Measurements from ENCODE around the gene RRP1B. TPM values are rescaled to one million over a fixed set of nuclear protein-coding genes. Genes with fewer than 3 reads are reported as not detected.

RRP1B gene
- total RNA-seq, 3 donors from 2014 or later = 17.1 to 22.6 (median 22.1) TPM

DNA sequence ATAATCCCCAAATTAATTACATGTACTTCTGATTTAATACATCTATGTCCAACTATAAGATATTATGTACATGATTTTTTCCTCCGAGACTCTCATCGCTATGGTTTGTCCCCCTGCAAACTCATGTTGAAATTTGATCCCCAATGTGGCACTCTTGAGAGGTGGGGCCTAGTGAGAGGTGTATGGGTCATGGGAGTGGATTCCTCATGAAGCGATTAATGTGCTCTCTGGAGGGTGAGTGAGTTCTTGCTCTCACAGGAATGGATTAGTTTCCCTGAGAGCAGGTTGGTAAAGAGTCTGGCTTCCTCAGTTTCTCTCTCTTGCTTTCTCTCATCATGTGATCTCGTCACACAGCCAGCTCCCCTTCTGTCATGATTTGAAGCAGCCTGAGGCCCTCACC lies 16.2 kb upstream of the RRP1B start:
- intact Hi-C loops (cut with DNase I; ENCODE audit: low total_unique reads) = no loop called here

DNA sequence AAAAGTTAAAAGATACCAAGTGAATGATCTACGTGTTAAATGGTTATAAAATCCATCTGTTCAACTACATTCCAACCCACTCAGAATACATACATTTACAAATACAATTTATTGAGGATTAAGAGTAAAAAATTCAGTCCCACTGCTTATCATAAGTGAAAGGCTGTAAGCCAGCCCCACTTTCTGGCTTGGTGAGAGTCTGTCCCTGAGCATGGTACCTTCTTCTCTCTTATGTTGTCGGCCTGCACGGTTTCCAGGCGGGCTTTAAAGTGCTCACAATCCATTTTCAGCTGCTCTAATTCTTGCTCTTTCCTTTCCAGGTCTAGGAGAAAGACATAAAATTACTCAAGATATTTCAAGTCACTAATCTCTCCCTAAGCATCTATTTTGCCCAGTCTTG lies 15.3 kb upstream of the RRP1B start:
- no peak for DNase-seq (ENCODE audit: low spot score in 2 of 2)
- Histone ChIP-seq H3K36me3 (no peaks in the 10 kb centered on the region), H3K4me1 (no peaks in the 10 kb centered on the region), H3K4me3 (no peak overlapping the region), H3K27me3 (no peaks in the 10 kb centered on the region), H3K9me3 (no peaks in the 10 kb centered on the region), H3K27ac (no peak overlapping the region)
- intact Hi-C loops (cut with DNase I; ENCODE audit: low total_unique reads) = no loop called here
- TF ChIP-seq POLR2A (IDR thresholded peaks at IDR 0.05) (no peak), POLR2AphosphoS5 (IDR thresholded peaks at IDR 0.05) (no peak)
- TF ChIP-seq, protein P1, sequence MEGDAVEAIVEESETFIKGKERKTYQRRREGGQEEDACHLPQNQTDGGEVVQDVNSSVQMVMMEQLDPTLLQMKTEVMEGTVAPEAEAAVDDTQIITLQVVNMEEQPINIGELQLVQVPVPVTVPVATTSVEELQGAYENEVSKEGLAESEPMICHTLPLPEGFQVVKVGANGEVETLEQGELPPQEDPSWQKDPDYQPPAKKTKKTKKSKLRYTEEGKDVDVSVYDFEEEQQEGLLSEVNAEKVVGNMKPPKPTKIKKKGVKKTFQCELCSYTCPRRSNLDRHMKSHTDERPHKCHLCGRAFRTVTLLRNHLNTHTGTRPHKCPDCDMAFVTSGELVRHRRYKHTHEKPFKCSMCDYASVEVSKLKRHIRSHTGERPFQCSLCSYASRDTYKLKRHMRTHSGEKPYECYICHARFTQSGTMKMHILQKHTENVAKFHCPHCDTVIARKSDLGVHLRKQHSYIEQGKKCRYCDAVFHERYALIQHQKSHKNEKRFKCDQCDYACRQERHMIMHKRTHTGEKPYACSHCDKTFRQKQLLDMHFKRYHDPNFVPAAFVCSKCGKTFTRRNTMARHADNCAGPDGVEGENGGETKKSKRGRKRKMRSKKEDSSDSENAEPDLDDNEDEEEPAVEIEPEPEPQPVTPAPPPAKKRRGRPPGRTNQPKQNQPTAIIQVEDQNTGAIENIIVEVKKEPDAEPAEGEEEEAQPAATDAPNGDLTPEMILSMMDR (IDR thresholded peaks at IDR 0.05) = no peak

More for the DNA sequence above, 16.2 kb upstream of the RRP1B start:
- Histone ChIP-seq H3K4me1 (no peaks in the 10 kb centered on the region), H3K27ac (no peak overlapping the region), H3K4me3 (no peak overlapping the region), H3K9me3 (no peaks in the 10 kb centered on the region), H3K27me3 (no peaks in the 10 kb centered on the region), H3K36me3 (no peaks in the 10 kb centered on the region)
- no peak for DNase-seq (ENCODE audit: low spot score in 2 of 2)
- TF ChIP-seq, protein P1 (IDR thresholded peaks at IDR 0.05) = no peak
- no peak for TF ChIP-seq POLR2AphosphoS5 (IDR thresholded peaks at IDR 0.05)
- no peak for TF ChIP-seq POLR2A (IDR thresholded peaks at IDR 0.05)

DNA sequence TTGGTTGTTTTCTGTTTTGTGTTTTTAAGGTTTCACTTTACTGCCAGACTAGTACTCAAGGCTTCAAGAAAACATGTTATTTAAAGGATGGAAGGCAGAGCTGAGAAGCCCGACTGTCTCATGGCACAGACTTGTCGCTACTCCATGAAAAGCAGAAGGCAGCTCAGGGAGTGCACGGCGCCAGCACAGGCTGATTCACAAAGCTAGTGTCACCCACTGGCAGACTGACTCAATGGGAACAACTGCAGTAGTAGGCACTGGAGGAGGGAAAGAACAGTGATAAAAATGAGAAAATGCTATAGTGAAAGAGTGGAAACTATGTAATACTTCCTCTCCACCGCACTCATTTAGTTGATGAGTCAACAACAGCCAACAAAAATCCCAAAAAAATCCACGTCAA lies 14.8 kb upstream of the RRP1B start:
- intact Hi-C loops (cut with DNase I; ENCODE audit: low total_unique reads) = no loop called here
- H3K36me3 ChIP-seq = no peaks in the 10 kb centered on the region
- DNase-seq (ENCODE audit: low spot score in 2 of 2) = no peak
- H3K27me3 ChIP-seq = no peaks in the 10 kb centered on the region
- no peak overlapping the region for H3K27ac ChIP-seq
- no peak for TF ChIP-seq POLR2AphosphoS5 (IDR thresholded peaks at IDR 0.05)
- TF ChIP-seq, protein P1 (IDR thresholded peaks at IDR 0.05) = no peak
- TF ChIP-seq POLR2A (IDR thresholded peaks at IDR 0.05) = no peak
- H3K4me3 ChIP-seq = no peak overlapping the region
- H3K4me1 ChIP-seq = no peaks in the 10 kb centered on the region
- no peaks in the 10 kb centered on the region for H3K9me3 ChIP-seq

DNA sequence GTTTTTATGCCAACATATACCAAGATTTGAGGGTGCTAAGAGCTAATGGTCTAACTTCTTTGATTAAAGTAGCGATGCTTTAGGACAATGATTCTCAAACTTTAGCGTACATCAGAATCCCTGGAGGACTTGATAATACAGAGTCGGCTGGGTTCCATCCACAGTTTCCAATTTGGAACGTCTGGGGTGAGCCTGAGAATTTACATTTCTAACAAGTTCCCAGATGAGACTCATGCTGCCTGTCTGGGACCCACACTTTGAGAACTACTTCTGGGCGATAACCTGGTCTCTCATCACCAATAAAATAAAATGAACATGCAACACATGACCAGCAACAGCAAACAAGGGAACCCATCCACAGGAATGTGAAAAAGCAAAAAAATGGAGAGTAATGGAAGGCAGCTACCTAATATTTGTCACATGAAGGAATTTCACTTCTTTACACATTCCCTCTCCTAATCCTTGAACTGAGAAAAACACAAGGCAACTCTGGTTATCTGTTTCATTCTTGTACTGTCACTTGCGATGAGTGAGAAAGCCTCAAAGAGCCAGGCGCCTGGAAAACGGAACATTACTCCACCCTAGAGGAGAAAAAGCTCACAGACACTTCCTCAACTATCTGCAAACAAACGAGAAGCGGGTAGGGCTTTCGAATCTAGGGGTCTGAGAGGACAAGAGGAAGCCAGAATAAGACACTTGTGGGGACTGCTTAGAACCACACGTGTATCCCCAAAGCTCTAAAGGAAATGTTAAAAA lies 14.0 kb upstream of the RRP1B start:
- Histone ChIP-seq H3K36me3 (no peaks in the 10 kb centered on the region), H3K9me3 (no peaks in the 10 kb centered on the region), H3K4me3 (no peak overlapping the region), H3K27ac (peak overlapping the region; percentile 8 to 36), H3K4me1 (no peaks in the 10 kb centered on the region), H3K27me3 (no peaks in the 10 kb centered on the region)
- no peak for TF ChIP-seq POLR2A (IDR thresholded peaks at IDR 0.05)
- TF ChIP-seq, protein P1 (IDR thresholded peaks at IDR 0.05) = peak; percentile 7 to 62 (median 59)
- peak in 1 of 2 donors; percentile 60 for DNase-seq (ENCODE audit: low spot score in 2 of 2)
- intact Hi-C loops (cut with DNase I; ENCODE audit: low total_unique reads) = no loop called here

DNA sequence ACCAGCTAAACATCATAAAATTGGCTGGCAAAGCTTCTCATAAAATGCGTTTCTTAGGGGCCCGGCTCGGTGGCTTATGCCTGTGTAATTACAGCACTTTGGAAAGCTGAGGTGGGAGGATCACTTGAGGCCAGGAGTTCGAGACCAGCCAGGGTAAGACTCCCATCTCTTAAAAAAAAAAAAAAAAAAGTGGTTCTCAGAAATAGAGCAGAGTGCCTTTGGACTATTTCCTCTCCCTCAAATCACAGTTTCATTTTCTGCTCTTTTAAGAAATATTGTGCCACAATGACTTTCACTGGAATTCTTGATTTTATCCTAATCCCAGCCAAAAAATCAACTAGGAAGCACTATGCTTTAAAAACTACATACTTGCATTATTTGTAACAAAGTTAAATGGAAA lies 13.4 kb upstream of the RRP1B start:
- Histone ChIP-seq H3K27me3 (no peaks in the 10 kb centered on the region), H3K4me3 (no peak overlapping the region), H3K27ac (peak overlapping the region; percentile 8 to 36), H3K4me1 (no peaks in the 10 kb centered on the region), H3K36me3 (no peaks in the 10 kb centered on the region), H3K9me3 (no peaks in the 10 kb centered on the region)
- DNase-seq (ENCODE audit: low spot score in 2 of 2) = no peak
- intact Hi-C loops (cut with DNase I; ENCODE audit: low total_unique reads) = no loop called here
- TF ChIP-seq POLR2AphosphoS5 (IDR thresholded peaks at IDR 0.05) (no peak), POLR2A (IDR thresholded peaks at IDR 0.05) (no peak)
- TF ChIP-seq, protein P1 (IDR thresholded peaks at IDR 0.05) = no peak
